ENCODE measurements around the gene GRAMD2A. TPM values are rescaled to one million over a fixed set of nuclear protein-coding genes. Genes with fewer than 3 reads are reported as not detected.

Gene GRAMD2A
- total RNA-seq, 4 donors from 2014 or later, result 0.19 to 0.46 (median 0.24) TPM; not detected in 1

DNA sequence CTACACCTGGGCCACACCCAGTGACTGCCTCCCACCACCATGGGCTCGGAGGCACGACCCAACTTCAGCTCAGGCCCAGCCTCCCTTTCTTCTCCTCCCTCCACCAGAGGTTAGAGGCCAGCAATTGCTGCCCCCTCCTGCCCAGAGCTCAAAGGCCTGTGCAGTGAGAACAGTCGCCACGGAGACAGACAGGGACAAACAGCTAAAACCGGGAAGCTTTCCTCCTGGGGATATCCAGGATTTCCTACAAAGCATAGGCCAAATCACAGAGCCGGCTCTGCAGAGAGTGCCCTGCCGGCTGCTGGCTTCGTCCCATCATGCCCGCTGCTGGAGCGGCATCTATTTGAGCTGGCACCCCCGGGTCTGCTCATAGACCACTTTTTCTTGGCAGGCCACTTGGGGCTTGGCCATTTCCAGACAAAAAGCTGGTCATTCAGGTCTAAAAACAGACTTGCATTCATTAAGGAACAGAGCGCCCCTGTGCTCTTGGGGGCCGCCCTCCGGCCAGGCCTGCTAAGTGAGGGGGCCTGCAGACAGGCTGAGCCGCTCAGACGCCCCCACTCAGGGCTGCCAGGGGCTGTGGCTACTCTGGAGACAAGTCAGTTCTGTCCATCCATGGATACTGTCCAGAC lies 17.5 kb downstream of the GRAMD2A start:
- no peak for ATAC-seq (ENCODE audit: low FRiP score)
- no peak for DNase-seq (ENCODE audit: low spot score)

GRCh38 chr15:72178976-72179585 lies 18.5 kb downstream of the GRAMD2A start:
- DNase-seq (ENCODE audit: low spot score), result no peak
- ATAC-seq (ENCODE audit: low FRiP score), result no peak

More for the DNA sequence above, 17.5 kb downstream of the GRAMD2A start:
- no peak for TF ChIP-seq CTCF (IDR thresholded peaks at IDR 0.05)

GRCh38 chr15:72176743-72177142 lies 20.8 kb downstream of the GRAMD2A start:
- ATAC-seq (ENCODE audit: low FRiP score) (no peak), DNase-seq (ENCODE audit: low spot score) (no peak)
- no peak for TF ChIP-seq CTCF (IDR thresholded peaks at IDR 0.05)

More at GRCh38 chr15:72178976-72179585, 18.5 kb downstream of the GRAMD2A start:
- no peak for TF ChIP-seq CTCF (IDR thresholded peaks at IDR 0.05)

DNA sequence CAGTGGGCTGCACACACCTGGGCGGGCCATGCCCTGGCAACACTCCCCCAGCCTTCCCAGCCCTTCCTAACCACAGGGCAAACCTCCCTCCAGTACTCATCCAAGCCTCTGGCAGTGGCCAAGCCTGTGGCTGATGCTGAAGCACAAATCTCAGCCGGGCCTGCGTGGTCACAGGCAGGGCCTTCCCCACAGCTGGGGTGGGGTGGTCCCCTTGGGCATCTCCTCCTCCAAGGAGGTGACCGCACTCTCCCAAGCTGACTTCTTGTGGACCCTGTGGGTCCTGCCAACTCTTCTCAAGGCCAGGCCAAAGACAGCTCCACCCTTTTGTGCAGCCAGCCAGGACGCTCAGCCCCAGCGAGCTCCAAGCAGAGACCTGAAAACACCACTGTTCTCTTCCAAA lies 21.4 kb downstream of the GRAMD2A start:
- ATAC-seq (ENCODE audit: low FRiP score) (no peak), DNase-seq (ENCODE audit: low spot score) (no peak)

DNA sequence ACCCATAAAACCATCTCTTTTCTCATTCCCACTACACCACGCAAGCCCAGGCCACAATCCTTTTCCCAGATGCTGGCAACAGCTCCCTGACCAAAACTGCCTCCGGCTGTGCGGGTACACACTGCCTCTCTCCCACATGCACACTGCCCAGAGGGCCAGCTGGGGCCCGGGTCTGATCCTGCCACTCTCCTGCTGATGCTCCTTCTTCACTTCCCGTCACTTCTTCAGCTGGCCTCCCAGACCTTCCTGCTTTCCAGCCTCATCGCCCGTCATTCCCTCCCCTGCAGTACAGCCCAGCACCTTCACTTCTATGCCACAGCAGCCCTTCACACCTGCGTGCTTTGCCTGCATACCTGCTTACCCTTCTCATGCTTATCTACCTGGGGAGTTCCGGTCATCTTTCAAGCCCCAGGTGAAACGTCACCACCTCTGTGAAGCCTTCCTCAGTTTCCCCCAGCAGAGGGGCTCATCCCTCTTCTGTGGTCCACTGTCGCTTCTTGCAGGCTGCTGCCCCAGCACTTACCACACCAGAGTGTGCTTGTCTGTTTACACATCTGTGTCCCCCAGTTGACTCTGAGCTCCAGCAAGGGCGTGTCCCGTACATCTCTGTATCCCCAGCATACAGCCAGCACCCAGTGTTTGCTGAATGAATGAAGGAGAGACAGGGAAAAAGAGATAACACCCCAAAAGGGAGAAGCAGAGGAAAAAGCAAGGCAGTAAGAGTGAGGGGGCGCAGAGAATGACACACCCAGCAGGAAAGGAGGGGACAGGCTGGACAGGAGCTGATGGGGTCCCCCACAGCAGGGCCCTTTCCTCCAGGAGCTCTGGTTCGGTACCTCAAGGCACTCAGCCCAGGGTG lies 22.2 kb downstream of the GRAMD2A start:
- no peak for TF ChIP-seq CTCF (IDR thresholded peaks at IDR 0.05)
- ATAC-seq (ENCODE audit: low FRiP score) (no peak), DNase-seq (ENCODE audit: low spot score) (no peak)

More for the DNA sequence above, 21.4 kb downstream of the GRAMD2A start:
- no peak for TF ChIP-seq CTCF (IDR thresholded peaks at IDR 0.05)

DNA sequence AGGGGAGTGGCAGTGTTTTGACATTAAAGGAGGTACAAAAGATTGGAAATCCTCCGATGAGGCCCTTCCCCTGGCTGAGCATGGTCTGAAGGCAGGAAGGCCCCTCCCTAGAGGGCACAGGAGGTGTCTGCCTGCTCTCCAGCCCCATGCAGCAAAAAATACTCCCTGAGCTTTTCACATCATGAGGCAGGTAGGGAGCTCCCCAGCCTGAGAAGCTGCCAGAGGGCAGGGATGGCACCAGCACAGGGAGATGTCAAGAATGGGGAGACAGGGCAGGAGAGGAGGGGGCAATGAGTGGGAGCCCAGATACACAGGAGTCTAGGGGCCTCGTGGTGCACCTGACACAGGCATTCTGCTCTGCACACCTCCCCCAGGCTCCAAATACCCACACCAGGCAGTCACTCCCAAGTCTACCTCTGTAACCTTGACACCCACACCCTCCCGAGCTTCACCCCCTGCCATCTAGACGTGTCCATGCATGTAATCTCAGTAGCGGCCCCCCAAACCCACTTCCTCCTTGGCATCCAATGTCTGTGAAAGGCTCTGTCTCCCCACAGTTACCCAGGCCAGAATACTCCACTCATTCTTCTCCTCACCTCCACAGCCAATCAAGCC lies 22.9 kb downstream of the GRAMD2A start:
- no peak for TF ChIP-seq CTCF (IDR thresholded peaks at IDR 0.05)
- no peak for ATAC-seq (ENCODE audit: low FRiP score)
- no peak for DNase-seq (ENCODE audit: low spot score)

Data from omental fat pad (tissue), 4 donors.